ENCODE results near the gene ZBTB49.
"Not testable (repeated sequence)": the region's sequence is repeated elsewhere in the genome, so short reads cannot be mapped to it uniquely, and the experiment has no call there.

Gene ZBTB49

GRCh38 chr4:4289941-4290850 lies at the start of gene ZBTB49, which contains the start of gene LYAR:
Gene ZBTB49, plus strand, starts transcription at chr4:4290251. Its CDS starts 9,695 bp downstream, at chr4:4299946.
Gene LYAR, minus strand, starts transcription at chr4:4290154. Its CDS starts 6,412 bp downstream, at chr4:4283742.
- no peak for TF ChIP-seq CTCF (IDR thresholded peaks at IDR 0.05; ENCODE audit: low read depth, low read length, missing control alignments)
- in situ Hi-C loops (cut with HindIII; ENCODE audit: low sequenced_read_pairs), result loop anchor here (5.0 kb wide), 1 partner anchor 77 kb away; no protein-coding TSS in a partner anchor
- peak within 1 kb of the TSS; percentile 94 for H3K4me3 ChIP-seq (ENCODE audit: low read depth, low read length)

GRCh38 chr4:4245172-4245571 lies 44.9 kb upstream of the ZBTB49 start:
- in situ Hi-C loops (cut with HindIII; ENCODE audit: low sequenced_read_pairs), result no loop called here
- H3K4me3 ChIP-seq (ENCODE audit: low read depth, low read length), result no peak overlapping the region
- DNase-seq (ENCODE audit: low read depth), result no peak
- TF ChIP-seq CTCF (IDR thresholded peaks at IDR 0.05; ENCODE audit: low read depth, low read length, missing control alignments), result no peak

More at GRCh38 chr4:4289941-4290850, at the start of gene ZBTB49, which contains the start of gene LYAR:
- peak; percentile 79 for DNase-seq (ENCODE audit: low read depth)

- no peak for TF ChIP-seq CTCF (IDR thresholded peaks at IDR 0.05; ENCODE audit: low read depth, low read length, missing control alignments)
- in situ Hi-C loops (cut with HindIII; ENCODE audit: low sequenced_read_pairs), result no loop called here
- peak overlapping the region; percentile 91 for H3K4me3 ChIP-seq (ENCODE audit: low read depth, low read length)
- DNase-seq (ENCODE audit: low read depth), result no peak
Observed at GRCh38 chr4:4247696-4248028, 42.4 kb upstream of the ZBTB49 start.

- in situ Hi-C loops (cut with HindIII; ENCODE audit: low sequenced_read_pairs), result no loop called here
- peak; percentile 84 for DNase-seq (ENCODE audit: low read depth)
- TF ChIP-seq CTCF (IDR thresholded peaks at IDR 0.05; ENCODE audit: low read depth, low read length, missing control alignments), result peak; percentile 34
- peak within 1 kb of the TSS; percentile 91 for H3K4me3 ChIP-seq (ENCODE audit: low read depth, low read length)
Observed at GRCh38 chr4:4248029-4248884, 41.8 kb upstream of the ZBTB49 start, which contains the start of gene TMEM128. Gene TMEM128, minus strand, starts transcription at chr4:4248223. Its CDS starts 21 bp downstream, at chr4:4248202.

GRCh38 chr4:4248885-4249203 lies 41.2 kb upstream of the ZBTB49 start:
- in situ Hi-C loops (cut with HindIII; ENCODE audit: low sequenced_read_pairs), result no loop called here
- no peak for TF ChIP-seq CTCF (IDR thresholded peaks at IDR 0.05; ENCODE audit: low read depth, low read length, missing control alignments)
- DNase-seq (ENCODE audit: low read depth), result no peak
- H3K4me3 ChIP-seq (ENCODE audit: low read depth, low read length), result peak overlapping the region; percentile 91

- DNase-seq (ENCODE audit: low read depth); H3K4me3 ChIP-seq (ENCODE audit: low read depth, low read length); in situ Hi-C loops (cut with HindIII; ENCODE audit: low sequenced_read_pairs): not testable (repeated sequence)
Observed at GRCh38 chr4:4249342-4249741, 40.7 kb upstream of the ZBTB49 start.
